Keratinocyte (primary cell): Measurements from ENCODE around the gene MOB2. TPM values are rescaled to one million over a fixed set of nuclear protein-coding genes. Genes with fewer than 3 reads are reported as not detected.

Experiments
- DNase-seq: peaks from one replicate; pipeline ENCODE4 v3.0.0-alpha.2; 2011; ENCODE audit warnings: low read depth, missing footprints, low spot score
- FAIRE-seq: peaks from 2 replicates; lab custom pipeline; 2011; peaks lifted over from hg19 to GRCh38; lab: Jason Lieb, UNC
- H2AFZ ChIP-seq: 2 replicates; pipeline ENCODE4 v1.6.0; 2012; ENCODE audit warnings: low read length, control low read depth, inconsistent platforms; ENCODE audit not compliant: control insufficient read depth
- H3K27ac ChIP-seq: 2 replicates; pipeline ENCODE4 v1.5.1; 2011; ENCODE audit warnings: low read length; ENCODE audit not compliant: control insufficient read depth, insufficient read depth
- H3K27me3 ChIP-seq: 3 replicates; pipeline ENCODE4 v1.6.0; 2011; ENCODE audit warnings: low read length; ENCODE audit not compliant: control insufficient read depth, insufficient read depth; ENCODE audit errors: extremely low read depth
- H3K36me3 ChIP-seq, 2 experiments: 2 replicates in 1 of 2; 3 replicates in 1 of 2; pipeline ENCODE4 v1.5.1; 2011; ENCODE audit warnings: low read length in 2 of 2, mild to moderate bottlenecking in 1 of 2; ENCODE audit not compliant: control insufficient read depth in 2 of 2, insufficient read depth in 2 of 2; ENCODE audit errors: extremely low read depth in 1 of 2
- H3K4me1 ChIP-seq: 3 replicates; pipeline ENCODE4 v1.5.1; 2011; ENCODE audit warnings: low read length; ENCODE audit not compliant: control insufficient read depth, insufficient read depth; ENCODE audit errors: extremely low read depth
- H3K4me2 ChIP-seq: 3 replicates; pipeline ENCODE4 v1.6.0; 2011; ENCODE audit warnings: low read depth, low read length; ENCODE audit not compliant: control insufficient read depth, insufficient read depth; ENCODE audit errors: extremely low read depth
- H3K4me3 ChIP-seq, 3 experiments: fragments of 200-600 bp in 1 of 3; sonication (generic) in 1 of 3; 2 replicates in 2 of 3; 3 replicates in 1 of 3; pipeline ENCODE4 v1.5.1; 2011 to 2016; ENCODE audit warnings: low read length in 3 of 3, mild to moderate bottlenecking in 3 of 3, control low read depth in 2 of 3, inconsistent platforms in 1 of 3, low read depth in 1 of 3, mixed read lengths in 1 of 3, mixed run types in 1 of 3, moderate library complexity in 1 of 3; ENCODE audit not compliant: control insufficient read depth in 2 of 3, insufficient read depth in 2 of 3; ENCODE audit errors: extremely low read depth in 1 of 3
- H3K79me2 ChIP-seq: 2 replicates; pipeline ENCODE4 v1.6.0; 2012; ENCODE audit warnings: low read length; ENCODE audit not compliant: control insufficient read depth, insufficient read depth
- H3K9ac ChIP-seq: 3 replicates; pipeline ENCODE4 v1.6.0; 2011; ENCODE audit warnings: low read length; ENCODE audit not compliant: control insufficient read depth, insufficient read depth; ENCODE audit errors: extremely low read depth
- H3K9me1 ChIP-seq: 3 replicates; pipeline ENCODE4 v1.6.0; 2011; ENCODE audit warnings: low read length; ENCODE audit not compliant: control insufficient read depth, insufficient read depth; ENCODE audit errors: extremely low read depth
- H3K9me3 ChIP-seq: 2 replicates; pipeline ENCODE4 v1.5.1; 2012; ENCODE audit warnings: low read depth, low read length; ENCODE audit not compliant: control insufficient read depth
- H4K20me1 ChIP-seq: 3 replicates; pipeline ENCODE4 v1.6.0; 2011; ENCODE audit warnings: low read length; ENCODE audit not compliant: control insufficient read depth, insufficient read depth; ENCODE audit errors: extremely low read depth
- EZH2 ChIP-seq: IDR thresholded peaks from one replicate; pipeline ENCODE4 v1.6.1; 2012; ENCODE audit warnings: inconsistent platforms, mild to moderate bottlenecking, low read length, moderate library complexity
- dilution Hi-C: fragments of 300-500 bp; cut with MboI; formaldehyde crosslinking; loops from one replicate; pipeline ENCODE4 v1.7.0; 2020; ENCODE audit warnings: low sequenced_read_pairs; ENCODE audit not compliant: extremely low pct_ligation_motif_present
- polyA plus RNA-seq, 5 experiments: library from polyadenylated mRNA; depleted of rRNA in 3 of 5; stranded (reverse) in 3 of 5; stranded (forward) in 1 of 5; unstranded in 1 of 5; fragments of >200 nt; gene quantifications; 1 replicate in 1 of 5; 2 replicates in 3 of 5; 3 replicates in 1 of 5; pipeline versions ENCODE4 v1.2.1 to v1.2.3, GENCODE V29; 2011 to 2012; ENCODE audit warnings: missing spikeins in 2 of 5, low read depth in 1 of 5, low replicate concordance in 1 of 5
- TF ChIP-seq, protein P1 (sequence below), 3 experiments: IDR thresholded peaks in 1 of 3; conservative IDR thresholded peaks in 1 of 3; optimal IDR thresholded peaks in 1 of 3; 2 replicates in 2 of 3; 3 replicates in 1 of 3; pipeline versions ENCODE3 to v1.5.1; 2011; ENCODE audit warnings: low read length in 3 of 3, mild to moderate bottlenecking in 3 of 3, moderate library complexity in 2 of 3, control low read depth in 1 of 3, inconsistent platforms in 1 of 3; ENCODE audit not compliant: insufficient read depth in 2 of 3; ENCODE audit errors: extremely low read depth in 1 of 3

MOB2 gene
- polyA plus RNA-seq, 1 donor (not counting 4 experiments of a cell fraction or from before 2014, with no cell fraction given): 37.7 TPM

DNA sequence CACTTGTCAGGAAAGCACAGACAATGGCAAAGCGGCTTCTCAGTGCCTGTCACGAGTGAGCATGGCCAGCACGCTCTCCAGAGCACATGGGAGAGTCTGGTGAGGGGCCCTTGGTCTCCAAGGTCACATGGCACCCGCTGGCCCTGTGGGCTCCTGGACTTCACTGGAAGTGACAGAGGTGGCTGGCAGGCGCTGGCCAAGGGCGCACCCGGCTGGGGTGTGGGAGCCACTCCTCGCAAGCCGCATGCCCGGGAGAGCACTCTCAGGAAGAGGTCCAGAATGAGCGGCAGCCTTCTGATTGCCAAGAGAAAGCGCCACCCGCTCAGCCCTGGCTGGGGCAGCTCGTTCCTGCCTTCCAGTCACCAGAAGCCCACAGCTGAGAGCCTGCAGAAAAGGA is 17.1 kb upstream of the MOB2 start:
- H3K27ac ChIP-seq: no peak overlapping the region
- no peak overlapping the region for H3K9ac ChIP-seq
- H3K4me2 ChIP-seq: no peak overlapping the region
- H2AFZ ChIP-seq: no peak overlapping the region
- H3K79me2 ChIP-seq: peaks cover 89% of the 10 kb centered on the region
- DNase-seq (no peak), FAIRE-seq (no peak)
- no peaks in the 10 kb centered on the region for H3K9me1 ChIP-seq
- peaks cover 56% of the 10 kb centered on the region for H4K20me1 ChIP-seq
- H3K4me1 ChIP-seq: no peaks in the 10 kb centered on the region
- TF ChIP-seq, protein P1, sequence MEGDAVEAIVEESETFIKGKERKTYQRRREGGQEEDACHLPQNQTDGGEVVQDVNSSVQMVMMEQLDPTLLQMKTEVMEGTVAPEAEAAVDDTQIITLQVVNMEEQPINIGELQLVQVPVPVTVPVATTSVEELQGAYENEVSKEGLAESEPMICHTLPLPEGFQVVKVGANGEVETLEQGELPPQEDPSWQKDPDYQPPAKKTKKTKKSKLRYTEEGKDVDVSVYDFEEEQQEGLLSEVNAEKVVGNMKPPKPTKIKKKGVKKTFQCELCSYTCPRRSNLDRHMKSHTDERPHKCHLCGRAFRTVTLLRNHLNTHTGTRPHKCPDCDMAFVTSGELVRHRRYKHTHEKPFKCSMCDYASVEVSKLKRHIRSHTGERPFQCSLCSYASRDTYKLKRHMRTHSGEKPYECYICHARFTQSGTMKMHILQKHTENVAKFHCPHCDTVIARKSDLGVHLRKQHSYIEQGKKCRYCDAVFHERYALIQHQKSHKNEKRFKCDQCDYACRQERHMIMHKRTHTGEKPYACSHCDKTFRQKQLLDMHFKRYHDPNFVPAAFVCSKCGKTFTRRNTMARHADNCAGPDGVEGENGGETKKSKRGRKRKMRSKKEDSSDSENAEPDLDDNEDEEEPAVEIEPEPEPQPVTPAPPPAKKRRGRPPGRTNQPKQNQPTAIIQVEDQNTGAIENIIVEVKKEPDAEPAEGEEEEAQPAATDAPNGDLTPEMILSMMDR (optimal IDR thresholded peaks at IDR 0.05 in 1 of 3, IDR thresholded peaks at IDR 0.05 in 1 of 3, conservative IDR thresholded peaks at IDR 0.05 in 1 of 3; ENCODE audit: extremely low read depth in 1 of 3, insufficient read depth in 2 of 3, low read length in 3 of 3): no peak
- no peak for TF ChIP-seq EZH2
- no peak overlapping the region for H3K4me3 ChIP-seq
- dilution Hi-C loops: no loop called here
- no peaks in the 10 kb centered on the region for H3K27me3 ChIP-seq
- H3K36me3 ChIP-seq: peaks cover 3 to 6% of the 10 kb centered on the region in 2 experiments
- H3K9me3 ChIP-seq: peaks cover 3% of the 10 kb centered on the region

DNA sequence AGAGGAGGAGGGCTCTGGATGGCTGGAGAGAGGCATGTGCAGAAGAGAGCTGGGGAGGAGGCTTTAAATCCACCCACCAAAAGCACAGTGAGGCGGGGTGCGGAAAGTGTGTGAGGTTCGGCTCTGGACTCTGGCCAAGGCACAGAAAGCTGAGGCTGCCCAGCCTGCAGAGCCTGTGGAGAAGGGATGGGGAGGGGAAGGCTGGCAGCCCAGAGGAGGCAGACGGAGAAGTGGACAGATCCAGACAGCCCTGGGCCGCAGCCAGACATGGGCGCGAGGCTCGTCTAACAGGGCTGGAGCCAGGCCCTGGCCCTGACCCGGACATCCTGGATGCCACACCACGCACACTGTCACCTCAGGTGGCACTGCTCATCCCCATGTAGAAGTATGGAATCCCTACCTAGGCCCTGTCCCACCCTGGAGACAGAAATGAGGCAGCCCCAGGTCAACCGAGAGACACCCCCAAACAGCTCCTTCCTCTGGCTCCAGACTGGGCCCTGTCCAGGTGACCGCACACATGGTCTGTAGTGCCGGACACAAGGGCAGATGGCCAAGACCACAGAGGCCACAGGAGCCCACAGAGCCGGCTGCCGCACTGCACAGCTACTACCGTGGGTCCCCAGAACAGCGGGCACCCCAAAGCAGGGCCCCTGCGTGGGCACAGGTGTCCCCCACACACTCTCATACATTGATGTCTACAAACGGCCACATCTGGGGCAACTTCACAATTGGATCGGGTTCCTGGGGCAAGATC is 16.6 kb upstream of the MOB2 start:
- TF ChIP-seq, protein P1 (optimal IDR thresholded peaks at IDR 0.05 in 1 of 3, IDR thresholded peaks at IDR 0.05 in 1 of 3, conservative IDR thresholded peaks at IDR 0.05 in 1 of 3; ENCODE audit: extremely low read depth in 1 of 3, insufficient read depth in 2 of 3, low read length in 3 of 3): no peak
- TF ChIP-seq EZH2: no peak
- H3K9me3 ChIP-seq: peaks cover 3% of the 10 kb centered on the region
- peaks cover 3 to 6% of the 10 kb centered on the region in 2 experiments for H3K36me3 ChIP-seq
- FAIRE-seq (no peak), DNase-seq (no peak)
- dilution Hi-C loops: no loop called here
- peaks cover 90% of the 10 kb centered on the region for H3K79me2 ChIP-seq
- H3K4me2 ChIP-seq: no peak overlapping the region
- H3K9ac ChIP-seq: no peak overlapping the region
- H4K20me1 ChIP-seq: peaks cover 56% of the 10 kb centered on the region
- no peaks in the 10 kb centered on the region for H3K27me3 ChIP-seq
- no peak overlapping the region for H2AFZ ChIP-seq
- no peaks in the 10 kb centered on the region for H3K4me1 ChIP-seq
- peaks cover 3% of the 10 kb centered on the region for H3K9me1 ChIP-seq
- H3K27ac ChIP-seq: no peak overlapping the region
- no peak overlapping the region for H3K4me3 ChIP-seq
